NCI-H2227 (cell line): ENCODE measurements around the gene RNF44.

Experiments
- DNase-seq: peaks from one replicate; lab custom pipeline; 2025; ENCODE audit not compliant: unreplicated experiment; lab: John Stamatoyannopoulos, UW

Gene RNF44

DNA sequence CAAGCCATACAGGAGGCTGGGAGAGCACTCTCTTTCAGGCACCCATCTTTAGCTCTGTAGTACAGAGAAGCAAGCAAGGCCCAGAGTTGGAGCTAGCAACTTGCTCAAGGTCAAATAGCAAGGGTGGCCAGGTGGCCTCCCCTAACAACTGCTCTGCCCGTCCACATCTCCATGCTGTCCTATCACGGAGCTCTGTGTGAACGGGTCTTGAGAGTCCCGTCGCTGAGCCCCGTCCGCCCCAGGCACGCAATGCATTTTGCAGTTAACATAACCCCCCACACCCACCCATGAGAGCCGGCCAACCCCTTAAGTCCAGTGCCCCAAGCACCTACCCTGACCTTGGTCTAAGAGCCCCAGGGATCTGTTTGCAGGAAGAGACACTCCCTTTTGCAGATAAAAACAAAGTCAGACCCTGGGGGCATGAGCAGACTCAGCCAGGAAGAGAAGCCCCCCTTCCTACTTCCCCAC is 1.5 kb downstream of the RNF44 start:
- DNase-seq, result no peak

DNA sequence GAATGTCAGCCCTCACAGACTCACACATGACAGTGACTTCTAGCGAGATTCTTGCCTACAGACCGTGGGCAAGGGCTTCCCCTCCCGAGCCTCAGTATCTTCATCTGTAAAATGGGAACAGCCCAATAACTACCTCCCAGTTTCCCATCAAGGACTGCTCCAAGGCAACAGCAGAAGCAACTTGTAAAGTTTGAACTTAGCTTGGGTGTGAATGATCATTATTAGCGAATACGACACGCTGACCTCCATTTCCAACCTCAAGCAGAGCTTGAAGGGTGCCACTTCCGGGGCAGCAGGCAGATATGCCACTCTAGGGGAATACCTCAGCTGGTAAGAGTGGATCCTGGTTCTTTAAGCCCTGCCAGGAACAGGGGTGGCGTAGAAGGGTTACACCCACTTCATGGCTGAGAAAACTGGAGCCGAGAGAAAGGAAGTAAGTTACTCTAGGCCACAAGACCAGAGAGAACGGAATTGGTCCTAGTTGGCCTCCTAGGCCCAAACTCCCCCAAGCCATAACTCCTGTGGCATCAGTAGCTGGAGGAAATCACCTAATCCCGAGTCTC is 2.0 kb downstream of the RNF44 start:
- DNase-seq, result no peak

DNA sequence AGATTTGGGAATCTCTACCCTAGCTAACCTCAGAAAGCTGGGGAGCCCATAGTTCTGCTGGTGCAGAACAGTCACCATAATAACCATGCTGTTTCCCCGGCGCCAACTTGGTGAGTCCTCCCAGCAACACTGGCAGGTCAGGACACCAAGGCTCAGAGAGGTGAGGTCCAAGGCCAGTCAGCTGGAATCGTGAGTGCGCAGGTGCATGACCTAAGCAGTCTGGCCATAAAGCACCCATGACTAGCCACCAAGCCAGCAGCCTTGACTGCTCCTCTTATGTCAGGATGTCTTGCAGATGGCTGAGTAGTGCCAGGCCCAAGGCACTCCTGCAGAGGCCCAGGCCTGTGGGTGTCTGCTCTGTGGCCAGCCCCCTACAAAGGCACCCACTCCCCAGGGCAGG is 2.6 kb downstream of the RNF44 start:
- no peak for DNase-seq

DNA sequence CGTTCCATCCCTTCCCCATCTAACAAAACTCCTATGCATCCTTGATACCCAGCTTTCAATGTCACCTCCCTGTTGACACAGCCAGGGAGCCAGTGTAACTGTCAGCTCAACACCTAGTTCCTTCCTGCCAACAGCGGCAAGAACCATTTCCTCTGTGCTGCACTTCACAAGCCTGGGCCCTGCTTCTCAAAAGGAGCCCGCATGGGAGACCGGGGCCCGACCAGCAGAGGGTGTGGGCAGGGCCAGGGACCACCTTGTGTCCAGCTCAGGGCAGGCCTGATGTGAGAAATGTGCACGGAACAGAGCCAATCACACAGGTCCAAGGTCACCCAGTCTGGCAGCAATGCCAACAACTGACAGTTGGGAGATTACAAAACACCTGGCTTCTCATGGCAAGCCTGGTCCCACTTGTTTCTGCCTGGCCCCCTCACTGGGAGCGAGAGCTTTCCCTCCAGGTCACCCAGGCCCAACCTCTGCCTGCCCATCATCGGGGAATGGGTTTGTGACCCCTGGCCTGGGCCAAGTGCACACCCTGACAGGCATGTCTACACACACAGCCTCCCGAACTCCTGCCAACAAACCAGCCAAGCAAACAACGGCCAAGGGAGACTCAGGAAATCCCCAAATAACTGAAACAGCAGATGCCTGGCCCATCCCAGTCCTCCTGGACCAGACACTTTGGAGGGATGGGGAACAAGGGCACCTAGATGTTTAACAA is 3.1 kb downstream of the RNF44 start:
- DNase-seq, result no peak

DNA sequence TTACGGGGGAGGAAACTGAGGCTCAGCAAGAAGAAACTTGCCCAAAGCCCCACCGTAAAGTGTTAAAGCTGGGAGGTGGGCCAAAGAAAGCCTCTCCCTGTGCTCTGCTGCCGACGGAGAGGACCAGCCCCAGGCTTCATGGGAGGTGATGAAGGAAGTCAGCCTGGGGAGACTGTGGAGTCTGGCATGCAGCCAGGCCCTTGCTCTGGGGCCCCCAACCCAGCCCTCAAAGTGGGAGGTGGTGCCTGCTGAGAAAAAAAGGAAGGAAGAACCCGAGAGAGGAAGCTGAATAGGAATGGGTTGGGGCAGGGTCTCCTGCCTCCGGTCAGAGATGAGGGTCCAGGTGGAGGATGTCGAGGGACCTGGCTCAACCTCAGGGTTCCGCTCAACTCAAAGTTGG is 3.8 kb downstream of the RNF44 start:
- no peak for DNase-seq

DNA sequence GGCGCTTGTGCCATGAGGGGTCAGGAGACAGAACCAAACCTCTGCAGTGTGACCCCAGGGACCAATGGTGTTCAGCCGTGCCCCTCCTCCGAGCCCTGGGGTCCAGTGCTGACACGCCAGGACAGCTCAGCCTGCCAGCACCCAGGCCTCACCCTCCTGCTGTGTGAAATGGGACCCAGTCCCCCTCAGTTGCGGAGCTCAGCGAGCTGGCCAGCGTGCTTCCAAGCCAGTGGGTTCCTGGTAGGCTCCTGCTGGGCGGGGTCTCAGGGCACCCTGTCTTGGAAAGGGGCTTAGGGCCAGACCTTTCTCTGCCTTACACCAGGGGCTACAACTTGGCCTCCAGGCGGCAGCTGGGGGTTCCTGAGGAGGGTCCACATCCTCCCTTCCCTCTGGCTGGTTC is 4.4 kb downstream of the RNF44 start:
- DNase-seq, result no peak

DNA sequence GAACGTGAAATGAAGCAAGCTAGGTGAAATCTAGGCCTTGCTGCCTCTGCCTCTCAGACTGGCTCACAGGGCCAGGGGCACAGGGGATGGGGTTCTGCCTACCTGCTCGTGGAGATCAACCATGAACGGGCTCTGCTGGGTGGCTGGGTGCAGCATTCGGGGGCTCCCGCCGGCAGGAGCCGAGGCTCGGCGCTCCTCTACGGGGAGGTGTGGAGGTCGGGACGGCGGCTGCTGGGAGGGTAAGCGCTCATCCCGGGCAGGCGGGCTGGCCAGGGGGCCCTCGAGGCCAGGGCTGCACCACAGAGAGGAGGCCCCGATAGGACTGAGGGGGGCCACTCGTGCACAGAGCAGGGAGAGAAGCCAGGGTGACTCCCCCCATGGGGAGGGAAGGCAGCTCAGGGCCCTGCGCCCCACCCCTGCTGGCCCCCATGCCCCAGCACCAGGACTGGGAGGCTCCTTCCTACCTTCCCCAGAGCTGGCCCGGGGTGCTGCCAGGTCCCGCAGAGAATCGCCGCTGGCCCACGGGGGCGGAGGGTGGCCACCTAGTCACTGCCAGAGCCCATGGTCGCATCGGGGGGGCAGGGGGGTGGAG is 5.2 kb downstream of the RNF44 start:
- no peak for DNase-seq

DNA sequence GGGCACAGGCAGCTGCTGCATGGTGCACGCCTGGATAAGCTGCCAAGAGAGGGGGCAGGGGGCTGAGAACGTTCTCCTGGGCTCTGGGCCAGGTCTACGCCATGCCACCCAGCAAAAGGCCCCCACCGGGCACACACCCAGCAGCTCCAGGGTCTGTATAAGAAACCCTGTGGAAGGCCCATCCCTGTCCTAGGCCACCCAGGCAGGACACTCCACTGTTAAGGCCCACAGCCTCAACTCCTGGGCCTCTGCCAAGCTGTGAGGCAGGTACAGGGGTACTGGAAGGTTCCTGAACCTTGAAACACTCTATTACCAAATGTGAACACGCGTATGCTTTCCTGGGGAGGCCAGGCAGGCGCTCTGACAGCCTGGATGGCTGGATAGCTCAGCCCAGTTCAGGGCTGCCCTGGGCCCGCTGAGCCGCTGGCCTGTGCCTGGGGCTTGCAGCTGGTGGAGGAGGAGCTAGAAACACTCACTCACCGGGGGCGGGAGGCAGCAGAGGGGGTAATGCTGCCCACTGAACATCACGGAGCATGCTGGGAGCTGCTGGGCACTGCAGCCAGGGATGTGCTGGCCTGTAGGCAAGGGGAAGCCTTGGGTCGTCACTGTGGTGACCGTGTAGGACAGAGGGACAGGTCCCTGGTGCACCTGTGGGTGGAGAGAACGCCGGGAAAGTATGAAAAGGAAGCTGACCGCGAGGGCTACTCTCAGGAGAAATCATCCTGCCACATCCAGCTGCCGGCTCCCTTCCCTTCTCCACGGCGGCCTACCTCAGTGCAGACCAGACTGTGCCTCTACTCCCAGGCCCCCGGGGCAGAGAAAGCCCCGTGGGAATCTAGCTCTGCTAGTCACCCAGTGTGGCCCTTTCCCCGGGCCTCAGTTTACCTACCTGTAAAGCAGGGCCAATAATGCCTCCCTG is 6.0 kb downstream of the RNF44 start:
- peak; percentile 37 for DNase-seq

DNA sequence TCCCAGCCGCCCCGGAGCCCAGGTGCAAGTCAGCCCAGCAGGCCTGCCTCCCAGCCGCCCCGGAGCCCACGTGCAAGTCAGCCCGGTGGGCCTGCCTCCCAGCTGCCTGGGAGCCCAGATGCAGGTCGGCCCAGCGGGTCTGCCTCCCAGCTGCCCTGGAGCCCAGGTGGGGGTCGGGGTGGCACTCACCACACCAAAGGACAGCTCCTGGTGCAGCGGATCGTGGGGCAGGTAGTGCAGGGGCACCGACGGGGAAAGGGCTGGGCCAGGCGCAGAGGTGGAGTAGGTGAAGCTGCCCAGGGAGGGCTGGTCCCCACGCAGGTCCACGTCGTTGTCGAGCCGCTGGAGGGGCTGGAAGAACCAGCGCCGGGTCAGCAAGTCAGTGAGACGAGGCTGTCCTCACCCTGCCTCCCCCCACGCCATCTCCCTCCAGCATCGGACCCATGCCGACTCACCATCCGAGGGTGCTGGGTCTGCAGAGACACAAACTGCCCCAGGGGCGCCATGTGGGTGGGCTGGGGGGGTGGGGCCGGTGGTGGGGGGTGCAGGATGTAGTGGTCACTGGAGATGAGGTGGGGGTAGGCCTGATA is 6.7 kb downstream of the RNF44 start:
- no peak for DNase-seq

DNA sequence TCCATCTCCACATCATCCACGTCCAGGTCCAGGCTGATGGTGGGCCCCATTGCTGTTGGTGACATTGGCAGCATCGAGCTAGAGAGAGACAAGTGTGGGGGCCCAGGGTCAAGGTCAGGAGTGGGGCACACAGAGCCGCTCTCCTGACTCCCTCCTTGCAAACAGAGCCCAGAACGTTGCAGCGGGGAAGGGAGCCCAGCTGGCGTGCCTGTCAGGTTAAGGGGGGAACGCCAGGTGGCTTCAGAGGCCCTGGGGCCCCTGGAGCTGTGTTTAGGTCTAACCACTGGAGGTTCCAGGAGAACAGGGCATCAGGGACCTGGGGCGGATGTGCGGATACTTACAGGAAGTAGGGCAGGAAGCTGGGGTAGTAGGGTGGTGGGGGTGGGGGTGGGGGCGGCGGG is 7.5 kb downstream of the RNF44 start:
- DNase-seq, result no peak

DNA sequence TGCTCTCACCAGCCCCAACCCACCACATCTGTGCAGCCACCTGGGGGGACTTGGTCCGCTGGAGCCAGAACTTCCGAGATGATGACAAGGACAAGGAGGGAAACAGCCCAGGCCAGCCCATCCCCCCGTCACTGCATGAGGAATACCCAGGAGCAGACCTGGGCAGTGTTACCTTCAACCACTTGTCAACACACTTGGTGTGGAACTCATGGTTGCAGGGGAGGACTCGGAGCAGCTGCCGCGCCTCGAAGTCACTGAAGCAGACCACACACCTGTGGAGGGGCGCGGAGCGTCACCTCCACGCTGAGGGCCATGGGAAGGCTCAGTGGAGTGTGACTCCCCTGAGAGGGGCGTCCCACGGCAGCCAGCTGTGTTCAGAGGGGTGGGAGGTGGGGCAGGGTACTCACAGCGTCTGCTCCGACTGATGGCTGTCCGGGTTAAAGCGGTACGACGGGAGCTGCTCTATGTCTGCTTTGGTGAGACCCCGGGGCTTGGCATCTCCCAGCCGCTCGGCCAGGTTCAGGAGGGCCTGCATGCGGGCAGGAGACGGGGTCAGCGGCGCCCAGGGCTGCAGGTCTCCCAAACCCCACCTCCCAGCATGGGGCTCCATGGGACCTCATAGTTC is 8.0 kb downstream of the RNF44 start:
- DNase-seq, result no peak

DNA sequence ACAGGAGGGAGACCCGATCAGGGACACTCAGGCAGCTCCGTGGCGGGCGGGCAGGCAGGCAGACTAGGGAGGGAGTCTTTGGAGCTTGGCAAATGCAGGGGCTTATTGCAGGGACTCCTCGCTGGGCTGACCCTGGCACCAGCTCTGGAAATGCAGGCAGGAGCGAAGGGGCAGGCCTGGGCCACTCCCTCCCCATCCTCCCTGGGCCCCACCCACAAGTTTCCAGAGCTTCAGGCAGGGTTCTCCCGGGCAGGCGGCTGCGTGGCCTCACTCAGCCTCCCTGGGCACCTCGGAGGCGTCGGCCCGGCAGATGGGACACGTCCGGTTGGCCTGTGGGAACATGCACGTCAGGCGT is 8.5 kb downstream of the RNF44 start:
- DNase-seq, result no peak

DNA sequence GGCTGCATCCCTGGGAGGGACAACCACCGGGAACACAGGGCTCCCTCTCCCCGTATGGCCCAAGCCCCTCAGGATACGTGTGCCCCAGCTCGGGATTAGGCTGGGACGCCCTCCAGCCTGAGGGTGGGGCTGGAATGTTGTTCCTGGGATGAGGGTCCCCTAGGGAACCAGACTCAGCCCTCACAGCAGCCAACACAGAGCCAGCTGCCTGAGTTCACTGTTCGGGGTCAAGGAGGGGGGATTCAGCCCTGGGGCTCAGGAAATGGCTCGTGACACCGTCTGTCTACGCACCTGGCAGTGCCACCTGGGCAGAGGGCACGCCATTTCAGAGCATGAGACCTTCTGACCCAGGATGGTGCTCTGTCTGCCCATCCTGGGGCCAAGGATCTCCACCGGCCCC is 8.9 kb downstream of the RNF44 start:
- DNase-seq, result no peak

DNA sequence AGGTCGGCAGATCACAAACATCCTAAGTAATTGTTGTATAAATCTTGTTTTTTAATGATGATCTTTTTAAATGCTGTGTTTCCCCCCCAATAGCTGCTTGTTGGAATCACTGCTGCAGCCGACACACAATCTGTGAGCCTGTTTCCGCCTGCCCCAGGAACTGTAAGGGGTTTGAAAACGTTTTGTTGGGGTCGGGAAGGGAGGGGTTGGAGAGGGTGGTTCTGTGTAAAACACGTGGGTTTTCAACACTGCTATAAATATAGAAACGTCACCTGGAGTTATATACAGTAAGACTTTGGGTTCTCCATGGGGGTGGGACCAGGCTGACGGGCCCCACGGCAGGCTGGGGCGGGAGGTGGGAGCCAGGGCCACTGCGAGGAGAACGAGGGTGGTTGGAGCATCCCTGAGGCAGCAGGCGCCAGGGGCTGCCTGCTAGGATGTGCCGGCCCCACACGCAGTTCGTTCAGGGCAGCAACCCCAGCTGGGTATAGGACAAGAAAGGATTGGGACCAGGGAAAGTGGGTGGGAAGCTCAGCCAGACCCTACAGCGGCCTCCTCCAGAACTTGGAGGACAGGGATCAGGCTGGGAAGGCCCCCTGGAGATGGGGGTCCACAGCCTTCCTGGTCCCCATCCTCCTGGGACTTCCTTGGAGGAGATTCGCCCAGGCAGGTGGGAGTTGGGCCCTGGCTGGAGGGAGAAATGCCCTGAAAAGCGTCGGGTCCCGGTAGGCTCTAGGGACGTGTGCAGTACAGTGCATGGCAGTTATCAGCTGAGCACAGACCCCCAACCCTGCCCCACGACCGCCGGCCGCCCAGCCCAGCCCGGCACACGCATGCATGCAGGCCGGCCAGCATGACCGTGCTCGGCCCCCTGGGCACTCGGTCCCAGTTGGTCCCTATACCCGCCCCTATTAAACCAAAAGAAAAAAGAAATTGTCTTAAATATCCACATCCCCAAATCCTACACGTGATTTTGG is 9.7 kb downstream of the RNF44 start:
- DNase-seq, result no peak

DNA sequence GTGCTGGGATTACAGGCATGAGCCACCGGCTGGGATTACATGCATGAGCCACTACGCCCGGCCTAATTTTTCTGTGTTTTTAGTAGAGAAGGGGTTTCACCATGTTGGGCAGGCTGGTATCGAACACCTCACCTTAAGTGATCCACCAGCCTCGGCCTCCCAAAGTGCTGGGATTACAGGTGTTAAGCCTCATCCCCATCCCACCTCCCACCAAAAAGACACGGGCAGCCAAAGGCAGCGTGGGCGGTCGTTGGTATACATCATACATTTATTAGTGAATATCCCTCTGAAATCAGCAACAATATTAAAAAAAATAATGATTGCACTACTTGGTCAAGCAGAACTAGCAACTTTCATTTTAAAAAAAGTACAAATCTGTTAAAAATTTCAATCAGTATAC is 10.7 kb downstream of the RNF44 start:
- DNase-seq, result no peak

DNA sequence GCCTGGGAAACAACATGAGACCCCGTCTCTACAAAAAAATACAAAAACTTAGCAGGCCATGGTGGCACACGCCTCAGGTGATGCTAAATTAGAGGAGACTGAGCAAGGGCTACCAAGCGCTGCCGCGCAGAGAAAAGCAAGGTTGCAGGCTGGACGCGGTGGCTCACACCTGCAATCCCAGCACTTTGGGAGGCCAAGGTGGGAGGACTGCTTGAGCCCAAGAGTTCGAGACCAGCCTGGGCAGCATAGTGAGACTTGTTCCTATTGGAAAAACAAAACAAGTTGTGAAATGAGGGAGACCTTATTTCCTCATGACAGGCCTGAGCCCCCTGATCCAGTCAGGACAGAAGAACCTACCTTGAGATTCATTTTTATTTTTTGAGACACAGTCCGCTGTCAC is 11.5 kb downstream of the RNF44 start:
- no peak for DNase-seq

DNA sequence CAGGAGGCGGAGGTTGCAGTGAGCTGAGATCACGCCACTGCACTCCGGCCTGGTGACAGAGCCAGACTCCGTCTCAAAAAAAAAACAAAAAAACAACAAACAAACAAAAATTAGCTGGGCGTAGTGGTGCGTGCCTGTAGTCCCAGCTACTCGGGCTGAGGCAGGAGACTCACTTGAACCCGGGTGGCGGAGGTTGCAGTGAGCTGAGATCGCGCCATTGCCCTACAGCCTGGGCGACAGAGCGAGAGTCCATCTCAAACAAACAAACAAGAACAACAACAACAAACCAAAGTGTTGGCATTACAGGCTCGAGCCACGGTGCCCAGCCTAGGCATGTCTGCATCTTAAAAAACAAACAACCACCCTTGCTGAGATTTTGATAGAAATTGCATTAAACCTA is 12.2 kb downstream of the RNF44 start:
- DNase-seq, result no peak

DNA sequence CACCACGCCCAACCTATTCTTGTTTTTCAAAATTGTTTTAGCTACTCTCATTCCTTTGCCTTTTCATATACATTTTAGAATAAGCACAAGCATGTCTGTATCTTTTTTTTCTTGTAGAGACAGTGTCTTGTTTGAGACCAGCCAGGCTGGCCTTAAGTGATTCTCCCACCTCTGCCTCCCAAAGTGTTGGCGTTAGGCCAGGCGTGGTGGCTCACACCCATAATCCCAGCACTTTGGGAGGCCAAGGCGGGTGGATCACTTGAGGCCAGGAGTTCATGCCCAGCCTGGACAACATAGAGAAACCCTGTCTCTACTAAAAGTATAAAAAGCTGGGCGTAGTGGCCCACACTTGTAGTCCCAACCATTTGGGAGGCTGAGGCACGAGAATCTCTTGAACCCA is 13.1 kb downstream of the RNF44 start:
- no peak for DNase-seq

DNA sequence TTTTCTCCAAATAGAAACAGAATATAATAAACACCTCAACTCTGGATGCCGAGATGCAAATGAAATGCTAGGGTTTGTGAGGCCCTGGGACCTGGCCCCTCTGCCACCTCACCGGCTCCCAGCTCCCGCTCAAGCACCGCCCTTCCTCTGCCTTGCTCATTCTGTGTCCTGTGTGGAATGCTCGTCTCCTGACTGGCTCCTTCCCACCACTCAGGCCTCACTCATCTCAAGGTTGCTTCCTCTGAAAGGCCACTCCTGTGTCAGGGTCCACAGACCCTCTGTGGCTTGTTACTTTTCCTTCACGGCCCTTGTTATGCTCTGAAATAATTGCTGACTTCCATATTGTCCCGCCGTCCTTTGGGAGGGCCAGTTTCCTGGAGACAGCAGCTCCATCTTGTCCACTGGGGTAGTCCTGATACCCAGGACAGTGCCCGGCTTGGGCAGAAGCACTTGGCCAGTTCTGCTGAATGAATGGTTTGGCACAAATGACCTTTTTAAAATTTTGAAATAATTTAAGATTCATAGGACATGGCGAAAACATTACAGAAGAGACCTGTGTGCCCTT is 15.4 kb downstream of the RNF44 start:
- DNase-seq, result no peak
